HCT116 (cell line): ENCODE data around the gene TWIST2. TPM values are rescaled to one million over a fixed set of nuclear protein-coding genes. Genes with fewer than 3 reads are reported as not detected.

Experiments used
- CBX3 ChIP-seq: IDR thresholded peaks from 2 replicates; pipeline ENCODE4 v1.6.1; 2012; ENCODE audit warnings: low read depth
- EGR1 ChIP-seq: IDR thresholded peaks from 2 replicates; pipeline ENCODE4 v1.6.1; 2012; ENCODE audit warnings: low read depth
- EZH2phosphoT487 ChIP-seq: fragments of 200-600 bp; IDR thresholded peaks from 2 replicates; pipeline ENCODE4 v1.6.1; 2018; ENCODE audit warnings: antibody characterized with exemption, borderline replicate concordance
- JUND ChIP-seq: IDR thresholded peaks from 2 replicates; pipeline ENCODE4 v1.6.1; 2012
- POLR2A ChIP-seq: IDR thresholded peaks from 2 replicates; pipeline ENCODE4 v1.7.0; 2011; ENCODE audit warnings: borderline replicate concordance; ENCODE audit not compliant: insufficient read depth, insufficient read length; ENCODE audit errors: extremely low read depth
- RAD21 ChIP-seq: IDR thresholded peaks from 2 replicates; pipeline ENCODE4 v1.6.1; 2012; ENCODE audit warnings: low read depth, mild to moderate bottlenecking
- SRF ChIP-seq: IDR thresholded peaks from 2 replicates; pipeline ENCODE4 v1.6.1; 2012; ENCODE audit warnings: low read depth
- TCF7L2 ChIP-seq: IDR thresholded peaks from 2 replicates; pipeline ENCODE4 v1.7.0; 2011; ENCODE audit warnings: borderline replicate concordance, inconsistent platforms; ENCODE audit not compliant: insufficient read depth, insufficient read length; ENCODE audit errors: extremely low read depth
- YY1 ChIP-seq: IDR thresholded peaks from 2 replicates; pipeline ENCODE4 v1.6.1; 2011; ENCODE audit warnings: low read length, low read depth, moderate library complexity, mild to moderate bottlenecking; ENCODE audit not compliant: insufficient replicate concordance; ENCODE audit errors: extremely low read depth
- ZNF274 ChIP-seq: fragments of 200-500 bp; sonication (Bioruptor generic); IDR thresholded peaks from 2 replicates; pipeline ENCODE4 v1.6.1; 2014; ENCODE audit warnings: mild to moderate bottlenecking, low read depth, low read length, inconsistent platforms
- total RNA-seq: library from RNA; stranded (reverse); gene quantifications from one replicate; pipeline ENCODE4 v1.2.1, GENCODE V29; 2021; ENCODE audit not compliant: unreplicated experiment
- TF ChIP-seq, protein P1 (sequence below): IDR thresholded peaks from 2 replicates; pipeline ENCODE4 v1.6.1; 2011; ENCODE audit warnings: mild to moderate bottlenecking, low read length, moderate library complexity; ENCODE audit not compliant: insufficient replicate concordance; ENCODE audit errors: extremely low read depth
- TF ChIP-seq, protein P2 (sequence below), 3 experiments: fragments of 200-600 bp in 1 of 3; sonication (generic) in 1 of 3; IDR thresholded peaks in 2 of 3; conservative IDR thresholded peaks in 1 of 3; 2 replicates each; pipeline ENCODE4 v1.5.1; 2012 to 2017; ENCODE audit warnings: low read depth in 2 of 3, low read length in 2 of 3, antibody characterized with exemption in 1 of 3, borderline replicate concordance in 1 of 3, control low read depth in 1 of 3, mild to moderate bottlenecking in 1 of 3, mixed read lengths in 1 of 3, mixed run types in 1 of 3, moderate library complexity in 1 of 3; ENCODE audit not compliant: insufficient read depth in 1 of 3

TWIST2 gene
- total RNA-seq, 1 experiment from 2014 or later = not detected

GRCh38 chr2:238864207-238865014 is 16.5 kb downstream of the TWIST2 start (continued):
- TF ChIP-seq, protein P1, sequence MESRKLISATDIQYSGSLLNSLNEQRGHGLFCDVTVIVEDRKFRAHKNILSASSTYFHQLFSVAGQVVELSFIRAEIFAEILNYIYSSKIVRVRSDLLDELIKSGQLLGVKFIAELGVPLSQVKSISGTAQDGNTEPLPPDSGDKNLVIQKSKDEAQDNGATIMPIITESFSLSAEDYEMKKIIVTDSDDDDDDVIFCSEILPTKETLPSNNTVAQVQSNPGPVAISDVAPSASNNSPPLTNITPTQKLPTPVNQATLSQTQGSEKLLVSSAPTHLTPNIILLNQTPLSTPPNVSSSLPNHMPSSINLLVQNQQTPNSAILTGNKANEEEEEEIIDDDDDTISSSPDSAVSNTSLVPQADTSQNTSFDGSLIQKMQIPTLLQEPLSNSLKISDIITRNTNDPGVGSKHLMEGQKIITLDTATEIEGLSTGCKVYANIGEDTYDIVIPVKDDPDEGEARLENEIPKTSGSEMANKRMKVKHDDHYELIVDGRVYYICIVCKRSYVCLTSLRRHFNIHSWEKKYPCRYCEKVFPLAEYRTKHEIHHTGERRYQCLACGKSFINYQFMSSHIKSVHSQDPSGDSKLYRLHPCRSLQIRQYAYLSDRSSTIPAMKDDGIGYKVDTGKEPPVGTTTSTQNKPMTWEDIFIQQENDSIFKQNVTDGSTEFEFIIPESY = peak; percentile 51
- TF ChIP-seq CBX3 (no peak), EZH2phosphoT487 (no peak), RAD21 (peak; percentile 44), EGR1 (no peak), ZNF274 (no peak), JUND (peak; percentile 95), YY1 (peak; percentile 40), TCF7L2 (peak; percentile 95), POLR2A (no peak), SRF (0 out of 2 replicates have a peak, but pooled peaks have one; percentile 49)
- TF ChIP-seq, protein P2, sequence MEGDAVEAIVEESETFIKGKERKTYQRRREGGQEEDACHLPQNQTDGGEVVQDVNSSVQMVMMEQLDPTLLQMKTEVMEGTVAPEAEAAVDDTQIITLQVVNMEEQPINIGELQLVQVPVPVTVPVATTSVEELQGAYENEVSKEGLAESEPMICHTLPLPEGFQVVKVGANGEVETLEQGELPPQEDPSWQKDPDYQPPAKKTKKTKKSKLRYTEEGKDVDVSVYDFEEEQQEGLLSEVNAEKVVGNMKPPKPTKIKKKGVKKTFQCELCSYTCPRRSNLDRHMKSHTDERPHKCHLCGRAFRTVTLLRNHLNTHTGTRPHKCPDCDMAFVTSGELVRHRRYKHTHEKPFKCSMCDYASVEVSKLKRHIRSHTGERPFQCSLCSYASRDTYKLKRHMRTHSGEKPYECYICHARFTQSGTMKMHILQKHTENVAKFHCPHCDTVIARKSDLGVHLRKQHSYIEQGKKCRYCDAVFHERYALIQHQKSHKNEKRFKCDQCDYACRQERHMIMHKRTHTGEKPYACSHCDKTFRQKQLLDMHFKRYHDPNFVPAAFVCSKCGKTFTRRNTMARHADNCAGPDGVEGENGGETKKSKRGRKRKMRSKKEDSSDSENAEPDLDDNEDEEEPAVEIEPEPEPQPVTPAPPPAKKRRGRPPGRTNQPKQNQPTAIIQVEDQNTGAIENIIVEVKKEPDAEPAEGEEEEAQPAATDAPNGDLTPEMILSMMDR (IDR thresholded peaks at IDR 0.05 in 2 of 3, conservative IDR thresholded peaks at IDR 0.05 in 1 of 3; ENCODE audit: borderline replicate concordance in 1 of 3, insufficient read depth in 1 of 3, low read depth in 2 of 3, low read length in 2 of 3) = no peak
